Ramos (cell line): ENCODE results near the gene SHISA8.
"Not testable (repeated sequence)": the region's sequence is repeated elsewhere in the genome, so short reads cannot be mapped to it uniquely, and the experiment has no call there.

Experiments
- in situ Hi-C: fragments of 300-500 bp; cut with MboI; formaldehyde crosslinking; loops from one replicate; pipeline ENCODE4 v1.14.3; 2022; ENCODE audit warnings: low sequenced_read_pairs; ENCODE audit not compliant: unreplicated experiment

Gene SHISA8

GRCh38 chr22:41870081-41870480, 44.8 kb downstream of the SHISA8 start:
- in situ Hi-C loops: not testable (repeated sequence)

GRCh38 chr22:41868556-41868955, 46.3 kb downstream of the SHISA8 start:
- in situ Hi-C loops: no loop called here

GRCh38 chr22:41863472-41863871, 51.4 kb downstream of the SHISA8 start:
- in situ Hi-C loops: no loop called here

GRCh38 chr22:41862530-41863266, 52.2 kb downstream of the SHISA8 start:
- in situ Hi-C loops: no loop called here

GRCh38 chr22:41862160-41862529, 52.7 kb downstream of the SHISA8 start:
- in situ Hi-C loops: no loop called here
